Measurements from ENCODE around the gene CISH. TPM values are rescaled to one million over a fixed set of nuclear protein-coding genes. Genes with fewer than 3 reads are reported as not detected.

CISH gene
- total and polyA plus RNA-seq, 5 donors: 8.0 to 27.8 (median 10.2) TPM

GRCh38 chr3:50582083-50582482 lies 29.5 kb downstream of the CISH start:
- H3K9me3 ChIP-seq (ENCODE audit: control insufficient read depth, low read length): no peaks in the 10 kb centered on the region
- peak overlapping the region; percentile 88 for H3K27ac ChIP-seq (ENCODE audit: low read length)
- intact Hi-C loops (cut with DNase I): no loop called here
- ATAC-seq: no peak
- peaks cover 33% of the 10 kb centered on the region for H3K4me1 ChIP-seq (ENCODE audit: control insufficient read depth, insufficient read depth, low read length)
- H3K4me3 ChIP-seq (ENCODE audit: low read length): no peak overlapping the region
- no peaks in the 10 kb centered on the region for H3K27me3 ChIP-seq (ENCODE audit: control insufficient read depth, insufficient read depth)
- DNase-seq: peak in 2 of 3 donors; percentile 33 to 62
- 54% methylated on average over 9 of the region's 9 CpGs for WGBS

- H3K27me3 ChIP-seq (ENCODE audit: control insufficient read depth, insufficient read depth): no peaks in the 10 kb centered on the region
- H3K9me3 ChIP-seq (ENCODE audit: control insufficient read depth, low read length): no peaks in the 10 kb centered on the region
- H3K4me3 ChIP-seq (ENCODE audit: low read length): no peak overlapping the region
- H3K27ac ChIP-seq (ENCODE audit: low read length): peak overlapping the region; percentile 88
- DNase-seq: peak in 1 of 3 donors; percentile 34
- ATAC-seq: no peak
- H3K4me1 ChIP-seq (ENCODE audit: control insufficient read depth, insufficient read depth, low read length): peaks cover 33% of the 10 kb centered on the region
- intact Hi-C loops (cut with DNase I): no loop called here
- 80% methylated on average over 2 of the region's 2 CpGs for WGBS
These were observed 30.1 kb downstream of the CISH start for GRCh38 chr3:50581459-50581842.

- Histone ChIP-seq H3K27ac (ENCODE audit: low read length) (peak overlapping the region; percentile 88), H3K4me1 (ENCODE audit: control insufficient read depth, insufficient read depth, low read length) (peaks cover 33% of the 10 kb centered on the region), H3K4me3 (ENCODE audit: low read length) (no peak overlapping the region), H3K27me3 (ENCODE audit: control insufficient read depth, insufficient read depth) (no peaks in the 10 kb centered on the region), H3K9me3 (ENCODE audit: control insufficient read depth, low read length) (no peaks in the 10 kb centered on the region)
- peak in 1 of 3 donors; percentile 46 for DNase-seq
- WGBS: 59% methylated on average over 9 of the region's 9 CpGs
- ATAC-seq: no peak
- intact Hi-C loops (cut with DNase I): no loop called here
These were observed 30.7 kb downstream of the CISH start for GRCh38 chr3:50580683-50581458.

GRCh38 chr3:50577348-50577747 lies 34.2 kb downstream of the CISH start:
- WGBS: 94% methylated on average over 2 of the region's 2 CpGs

GRCh38 chr3:50575372-50575771 lies 36.2 kb downstream of the CISH start:
- ATAC-seq (no peak), DNase-seq (peak in 1 of 3 donors; percentile 14)
- intact Hi-C loops (cut with DNase I): no loop called here
- H3K27me3 ChIP-seq (ENCODE audit: control insufficient read depth, insufficient read depth): no peaks in the 10 kb centered on the region
- H3K9me3 ChIP-seq (ENCODE audit: control insufficient read depth, low read length): no peaks in the 10 kb centered on the region
- H3K4me3 ChIP-seq (ENCODE audit: low read length): no peak overlapping the region
- WGBS: 92% methylated on average over 6 of the region's 6 CpGs
- no peak overlapping the region for H3K27ac ChIP-seq (ENCODE audit: low read length)
- peaks cover 5% of the 10 kb centered on the region for H3K4me1 ChIP-seq (ENCODE audit: control insufficient read depth, insufficient read depth, low read length)

More at GRCh38 chr3:50577348-50577747, 34.2 kb downstream of the CISH start:
- intact Hi-C loops (cut with DNase I): no loop called here
- Histone ChIP-seq H3K9me3 (ENCODE audit: control insufficient read depth, low read length) (no peaks in the 10 kb centered on the region), H3K27me3 (ENCODE audit: control insufficient read depth, insufficient read depth) (no peaks in the 10 kb centered on the region), H3K4me3 (ENCODE audit: low read length) (no peak overlapping the region), H3K27ac (ENCODE audit: low read length) (no peak overlapping the region), H3K4me1 (ENCODE audit: control insufficient read depth, insufficient read depth, low read length) (peaks cover 17% of the 10 kb centered on the region)
- DNase-seq: no peak
- ATAC-seq: no peak

GRCh38 chr3:50574444-50574831 lies 37.1 kb downstream of the CISH start:
- no peaks in the 10 kb centered on the region for H3K9me3 ChIP-seq (ENCODE audit: control insufficient read depth, low read length)
- H3K4me1 ChIP-seq (ENCODE audit: control insufficient read depth, insufficient read depth, low read length): peaks cover 5% of the 10 kb centered on the region
- ATAC-seq (no peak), DNase-seq (peak in 1 of 3 donors; percentile 13)
- H3K4me3 ChIP-seq (ENCODE audit: low read length): no peak overlapping the region
- H3K27ac ChIP-seq (ENCODE audit: low read length): no peak overlapping the region
- intact Hi-C loops (cut with DNase I): no loop called here
- WGBS: 77% methylated on average over 1 of the region's 1 CpG
- no peaks in the 10 kb centered on the region for H3K27me3 ChIP-seq (ENCODE audit: control insufficient read depth, insufficient read depth)

- no peak for ATAC-seq
- H3K9me3 ChIP-seq (ENCODE audit: control insufficient read depth, low read length): no peaks in the 10 kb centered on the region
- no peaks in the 10 kb centered on the region for H3K27me3 ChIP-seq (ENCODE audit: control insufficient read depth, insufficient read depth)
- peaks cover 5% of the 10 kb centered on the region for H3K4me1 ChIP-seq (ENCODE audit: control insufficient read depth, insufficient read depth, low read length)
- DNase-seq: peak in 1 of 3 donors; percentile 42
- 88% methylated on average over 8 of the region's 8 CpGs for WGBS
- intact Hi-C loops (cut with DNase I): loop anchor here in 2 of 4 donors (2.0 kb wide), 1 partner anchor 41 kb away; no protein-coding TSS in a partner anchor
- no peak overlapping the region for H3K27ac ChIP-seq (ENCODE audit: low read length)
- no peak overlapping the region for H3K4me3 ChIP-seq (ENCODE audit: low read length)
These were observed 37.8 kb downstream of the CISH start for GRCh38 chr3:50573566-50574443.

- peak in 1 of 3 donors; percentile 25 for DNase-seq
- Histone ChIP-seq H3K4me1 (ENCODE audit: control insufficient read depth, insufficient read depth, low read length) (peaks cover 5% of the 10 kb centered on the region), H3K27ac (ENCODE audit: low read length) (no peak overlapping the region), H3K27me3 (ENCODE audit: control insufficient read depth, insufficient read depth) (no peaks in the 10 kb centered on the region), H3K4me3 (ENCODE audit: low read length) (no peak overlapping the region), H3K9me3 (ENCODE audit: control insufficient read depth, low read length) (no peaks in the 10 kb centered on the region)
- ATAC-seq: no peak
- intact Hi-C loops (cut with DNase I): loop anchor here in 3 of 4 donors (1.0 to 2.0 kb wide), 2 partner anchors 41 to 42 kb away; no protein-coding TSS in a partner anchor
- 82% methylated on average over 4 of the region's 4 CpGs for WGBS
These were observed 38.7 kb downstream of the CISH start for GRCh38 chr3:50572801-50573371.

GRCh38 chr3:50572158-50572557 lies 39.4 kb downstream of the CISH start:
- no peaks in the 10 kb centered on the region for H3K27me3 ChIP-seq (ENCODE audit: control insufficient read depth, insufficient read depth)
- peak overlapping the region; percentile 36 for H3K27ac ChIP-seq (ENCODE audit: low read length)
- no peak overlapping the region for H3K4me3 ChIP-seq (ENCODE audit: low read length)
- H3K9me3 ChIP-seq (ENCODE audit: control insufficient read depth, low read length): no peaks in the 10 kb centered on the region
- intact Hi-C loops (cut with DNase I): loop anchor here in 3 of 4 donors (1.0 to 2.0 kb wide), 2 partner anchors 42 to 43 kb away; no protein-coding TSS in a partner anchor
- 25% methylated on average over 1 of the region's 1 CpG for WGBS
- ATAC-seq: peak; percentile 19 to 28
- DNase-seq: peak; percentile 72 to 88 (median 87)
- H3K4me1 ChIP-seq (ENCODE audit: control insufficient read depth, insufficient read depth, low read length): peaks cover 5% of the 10 kb centered on the region

GRCh38 chr3:50571486-50571885 lies 40.1 kb downstream of the CISH start:
- Histone ChIP-seq H3K4me3 (ENCODE audit: low read length) (no peak overlapping the region), H3K4me1 (ENCODE audit: control insufficient read depth, insufficient read depth, low read length) (peaks cover 5% of the 10 kb centered on the region), H3K27me3 (ENCODE audit: control insufficient read depth, insufficient read depth) (no peaks in the 10 kb centered on the region), H3K27ac (ENCODE audit: low read length) (no peak overlapping the region), H3K9me3 (ENCODE audit: control insufficient read depth, low read length) (no peaks in the 10 kb centered on the region)
- DNase-seq: no peak
- WGBS: 85% methylated on average over 4 of the region's 4 CpGs
- no peak for ATAC-seq
- intact Hi-C loops (cut with DNase I): loop anchor here in 1 of 4 donors (2.0 kb wide), 1 partner anchor 43 kb away; no protein-coding TSS in a partner anchor

Measured in right cardiac atrium (tissue), 5 donors.